ENCODE measurements around the gene HES6.
"Not testable (repeated sequence)": the region's sequence is repeated elsewhere in the genome, so short reads cannot be mapped to it uniquely, and the experiment has no call there.

HES6 gene

GRCh38 chr2:238272156-238272555 lies 32.3 kb upstream of the HES6 start:
- DNase-seq, result no peak

DNA sequence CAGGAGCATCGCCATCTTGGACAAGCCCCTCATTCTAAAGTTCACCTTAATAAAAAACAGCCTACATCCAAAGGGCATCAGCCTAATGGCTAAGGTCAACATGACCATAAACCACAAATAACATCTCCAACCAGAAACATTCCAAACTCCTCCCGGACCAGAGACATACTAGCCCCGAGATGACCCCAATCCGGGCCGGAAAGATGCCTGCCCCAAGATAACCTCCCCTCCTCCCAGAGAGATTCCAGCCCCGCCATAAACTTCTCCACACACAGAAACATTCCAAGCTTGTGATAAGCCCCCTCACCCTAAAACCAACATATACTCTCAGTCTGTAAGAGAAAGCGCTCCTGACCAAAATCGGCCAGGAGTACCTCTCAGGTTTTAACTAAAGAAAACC lies 31.8 kb upstream of the HES6 start:
- DNase-seq, result not testable (repeated sequence)

GRCh38 chr2:238271061-238271554 lies 31.3 kb upstream of the HES6 start:
- no peak for DNase-seq

DNA sequence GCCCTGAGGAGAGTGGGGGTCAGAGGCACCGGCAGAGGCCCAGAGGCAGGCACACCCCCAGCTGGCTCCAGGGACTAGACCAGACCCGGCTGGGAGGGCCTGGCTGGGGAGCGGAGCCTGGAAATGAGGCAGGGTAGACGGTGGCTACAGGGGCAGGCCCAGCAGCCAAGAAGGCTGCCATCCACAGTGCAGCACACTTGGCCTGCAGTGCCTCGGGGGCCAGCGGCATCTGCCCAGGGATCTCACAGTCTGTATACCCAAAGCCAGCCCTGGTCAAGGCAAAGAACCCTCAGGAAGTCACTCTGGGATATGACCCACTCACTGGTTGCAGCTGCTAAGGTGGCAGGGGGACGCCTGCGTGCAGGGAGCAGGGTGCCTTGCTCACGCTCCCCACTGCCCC lies 30.8 kb upstream of the HES6 start:
- DNase-seq, result no peak

- DNase-seq, result no peak
These were observed 29.9 kb upstream of the HES6 start for GRCh38 chr2:238269741-238270140.

- no peak for DNase-seq
These were observed 28.2 kb upstream of the HES6 start for GRCh38 chr2:238267884-238268680.

GRCh38 chr2:238267341-238267710 lies 27.5 kb upstream of the HES6 start:
- DNase-seq, result no peak

GRCh38 chr2:238265605-238266004 lies 25.8 kb upstream of the HES6 start:
- DNase-seq, result no peak

DNA sequence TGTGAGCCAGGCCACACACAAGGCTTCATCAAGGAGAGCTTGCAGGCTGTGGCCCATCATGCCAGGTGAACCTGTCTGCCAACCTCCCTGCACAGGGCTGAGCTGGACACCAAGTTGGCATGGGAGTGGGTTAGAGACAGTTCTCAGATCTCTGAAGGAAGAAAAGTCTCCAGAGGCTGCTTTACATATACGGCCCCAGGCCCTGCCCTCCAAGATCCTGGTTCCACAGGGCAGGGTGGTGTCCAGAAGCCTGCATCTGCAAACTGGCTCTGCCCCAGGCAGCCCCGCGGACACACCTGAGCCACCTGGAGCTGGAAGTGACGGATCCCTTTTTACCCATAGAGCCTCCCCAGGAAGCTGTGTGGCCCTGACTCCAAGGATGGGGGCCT lies 24.2 kb upstream of the HES6 start:
- no peak for DNase-seq

DNA sequence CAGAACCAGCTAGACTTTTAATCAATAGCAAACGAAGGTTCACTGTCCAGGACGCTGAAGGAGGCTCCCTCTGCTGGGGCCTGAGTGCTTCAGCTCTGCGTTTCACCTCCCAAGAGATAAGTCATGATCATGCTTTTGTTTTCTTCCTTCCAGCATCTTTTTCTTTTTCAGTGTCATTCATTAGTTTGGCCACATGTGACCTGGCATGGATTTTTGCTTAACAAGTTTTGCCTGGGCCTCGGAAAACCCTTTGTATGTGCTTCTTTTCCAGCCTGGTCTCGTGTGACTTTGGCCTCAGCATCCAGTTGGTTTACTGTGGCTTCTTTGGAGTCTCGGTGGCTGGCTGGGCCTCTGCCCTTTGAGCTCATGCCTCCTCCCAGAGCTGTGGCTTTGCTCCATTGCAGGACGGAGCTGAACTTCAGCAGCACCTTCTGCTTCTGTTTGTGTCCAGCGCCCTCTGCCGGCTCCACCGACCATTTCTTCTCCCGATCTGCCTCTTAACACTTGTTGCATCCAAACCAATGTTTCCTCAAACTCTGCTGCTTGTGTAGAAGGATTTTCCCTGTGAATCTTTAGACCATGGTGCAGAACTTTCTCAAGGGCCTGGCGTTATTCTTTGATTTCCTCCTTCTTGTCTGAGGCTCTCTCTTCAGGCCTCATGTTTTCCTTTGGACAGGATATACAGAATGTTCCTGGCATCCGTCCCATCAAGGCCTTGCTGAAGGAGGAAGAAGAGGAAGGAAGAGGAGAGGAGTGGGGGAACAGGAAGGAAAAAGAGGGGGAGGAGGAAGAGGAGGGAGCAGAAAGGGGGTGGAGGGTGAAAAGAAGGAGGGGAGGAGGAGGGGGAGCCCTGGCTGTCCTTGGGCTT lies 23.6 kb upstream of the HES6 start:
- DNase-seq, result peak; percentile 47

DNA sequence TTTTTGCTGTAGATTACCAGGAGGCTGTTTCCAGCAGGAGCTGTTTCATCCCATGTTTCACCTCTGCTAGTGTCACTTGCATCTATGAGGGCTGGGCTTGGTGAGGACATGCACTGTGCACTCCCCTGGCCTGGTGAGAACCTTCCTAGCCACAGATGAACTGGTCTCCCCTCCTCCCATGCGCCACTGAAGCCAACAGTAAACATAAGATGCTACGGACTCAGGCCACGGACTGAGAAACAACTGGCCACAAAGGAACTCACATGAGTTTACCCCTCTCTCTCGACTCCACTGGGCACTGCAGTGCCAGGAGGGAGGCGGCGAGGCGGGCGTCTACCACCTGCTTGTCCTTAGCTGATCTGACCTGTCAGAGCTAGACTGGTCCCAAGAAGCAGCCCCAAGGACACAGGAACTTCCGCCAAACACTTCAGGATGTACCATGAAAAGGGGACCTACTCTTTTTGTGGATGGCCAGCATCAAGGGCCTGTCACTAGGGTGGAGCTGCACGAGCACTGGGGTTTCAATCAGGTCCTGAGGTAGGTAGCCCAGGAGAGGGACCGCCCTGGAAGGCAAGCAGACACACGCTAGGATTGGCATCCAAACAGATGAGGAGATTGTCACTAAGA lies 22.8 kb upstream of the HES6 start:
- DNase-seq, result no peak

DNA sequence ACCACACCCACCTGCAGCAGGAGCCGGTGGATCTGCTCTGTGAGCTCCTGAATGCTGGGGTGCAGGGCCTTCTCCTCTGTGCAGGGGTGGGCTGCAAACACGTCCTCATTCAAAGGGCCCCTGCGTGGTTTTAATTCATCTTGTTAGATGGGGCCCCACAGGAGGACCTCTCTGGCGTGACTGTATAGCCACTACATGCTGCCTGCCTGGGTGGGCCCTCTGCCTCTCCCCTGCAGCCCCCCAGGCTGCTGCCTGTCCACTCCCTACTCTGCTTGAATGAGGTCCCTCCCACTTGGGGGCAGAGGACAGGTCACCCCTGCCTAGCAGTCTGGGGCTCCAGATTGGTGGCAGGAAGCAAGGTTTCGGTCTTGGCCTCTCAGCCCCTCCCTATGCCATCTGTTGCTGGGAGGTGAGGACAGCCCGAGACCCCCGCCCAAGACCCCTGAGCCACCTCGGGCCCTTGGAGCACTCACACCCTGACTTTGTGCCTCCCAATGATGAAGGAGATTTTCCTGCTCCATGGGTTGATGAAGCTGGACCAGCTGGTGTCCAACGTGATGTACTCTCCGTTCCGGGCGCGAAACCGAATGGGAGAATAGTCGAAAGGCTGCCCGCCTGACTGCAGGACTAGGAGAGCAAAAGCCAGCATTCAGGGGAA lies 22.0 kb upstream of the HES6 start:
- no peak for DNase-seq

DNA sequence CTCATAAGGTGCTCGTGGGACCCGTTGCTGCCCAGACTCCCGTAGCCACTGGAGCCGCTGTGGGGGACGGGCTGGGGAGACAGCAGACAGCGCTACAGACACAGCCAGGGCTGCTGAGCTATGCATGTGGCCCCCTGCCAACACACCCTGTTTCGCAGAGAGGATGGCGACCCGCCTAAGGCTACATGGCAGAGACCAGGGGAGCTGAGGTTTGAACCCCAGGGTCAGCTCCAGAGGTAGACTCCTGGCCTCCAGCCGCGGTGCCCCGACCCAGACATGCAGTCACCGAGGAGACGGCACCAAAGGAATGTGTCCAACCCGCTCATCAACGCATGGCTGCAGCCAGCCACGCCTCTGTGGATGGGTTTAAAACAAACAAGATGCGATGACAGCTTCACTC lies 21.0 kb upstream of the HES6 start:
- no peak for DNase-seq

- no peak for DNase-seq
These were observed 19.5 kb upstream of the HES6 start for GRCh38 chr2:238259061-238260020.

- no peak for DNase-seq
These were observed 18.2 kb upstream of the HES6 start for GRCh38 chr2:238257786-238258700.

GRCh38 chr2:238256594-238257104 lies 16.8 kb upstream of the HES6 start:
- DNase-seq, result peak; percentile 85

GRCh38 chr2:238256111-238256510 lies 16.3 kb upstream of the HES6 start:
- no peak for DNase-seq

- DNase-seq, result no peak
These were observed 15.8 kb upstream of the HES6 start for GRCh38 chr2:238255636-238256035.

- no peak for DNase-seq
These were observed 15.3 kb upstream of the HES6 start for GRCh38 chr2:238255151-238255551.

GRCh38 chr2:238254095-238254723 lies 14.4 kb upstream of the HES6 start:
- DNase-seq, result no peak
